ENCODE measurements around the gene POLR2L.

DNA sequence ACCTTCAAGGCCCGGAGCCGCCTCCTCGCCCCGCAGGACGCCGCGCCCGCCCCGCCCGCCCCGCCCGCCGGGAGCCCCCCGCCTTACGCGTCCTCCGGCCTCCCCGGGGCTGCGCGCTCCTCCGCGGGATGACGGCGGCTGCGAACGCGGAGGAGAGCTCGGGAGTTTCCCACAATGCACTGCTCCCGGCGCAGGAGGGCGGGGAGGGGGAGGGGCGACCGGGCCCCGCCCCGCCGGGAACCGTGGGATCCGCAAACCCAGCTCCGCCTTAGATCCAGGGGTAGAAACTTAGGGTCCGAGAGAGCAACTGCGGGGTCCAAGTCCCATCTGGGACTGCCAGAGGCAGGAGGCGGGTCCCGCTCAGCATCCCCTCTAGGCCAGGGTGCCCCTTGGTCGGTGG, 52.4 kb downstream of the POLR2L start, which contains the start of gene CEND1:
- TF ChIP-seq POLR2A (IDR thresholded peaks at IDR 0.05) = peak in 1 of 3 donors; percentile 2
- TF ChIP-seq, protein P1, sequence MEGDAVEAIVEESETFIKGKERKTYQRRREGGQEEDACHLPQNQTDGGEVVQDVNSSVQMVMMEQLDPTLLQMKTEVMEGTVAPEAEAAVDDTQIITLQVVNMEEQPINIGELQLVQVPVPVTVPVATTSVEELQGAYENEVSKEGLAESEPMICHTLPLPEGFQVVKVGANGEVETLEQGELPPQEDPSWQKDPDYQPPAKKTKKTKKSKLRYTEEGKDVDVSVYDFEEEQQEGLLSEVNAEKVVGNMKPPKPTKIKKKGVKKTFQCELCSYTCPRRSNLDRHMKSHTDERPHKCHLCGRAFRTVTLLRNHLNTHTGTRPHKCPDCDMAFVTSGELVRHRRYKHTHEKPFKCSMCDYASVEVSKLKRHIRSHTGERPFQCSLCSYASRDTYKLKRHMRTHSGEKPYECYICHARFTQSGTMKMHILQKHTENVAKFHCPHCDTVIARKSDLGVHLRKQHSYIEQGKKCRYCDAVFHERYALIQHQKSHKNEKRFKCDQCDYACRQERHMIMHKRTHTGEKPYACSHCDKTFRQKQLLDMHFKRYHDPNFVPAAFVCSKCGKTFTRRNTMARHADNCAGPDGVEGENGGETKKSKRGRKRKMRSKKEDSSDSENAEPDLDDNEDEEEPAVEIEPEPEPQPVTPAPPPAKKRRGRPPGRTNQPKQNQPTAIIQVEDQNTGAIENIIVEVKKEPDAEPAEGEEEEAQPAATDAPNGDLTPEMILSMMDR (IDR thresholded peaks at IDR 0.05) = no peak

All from body of pancreas (tissue), 4 donors.